ENCODE data around the gene RPGRIP1L. TPM values are rescaled to one million over a fixed set of nuclear protein-coding genes. Genes with fewer than 3 reads are reported as not detected.

The RPGRIP1L gene
- total RNA-seq, 1 donor from 2014 or later = 0.96 TPM

- TF ChIP-seq, protein P1, sequence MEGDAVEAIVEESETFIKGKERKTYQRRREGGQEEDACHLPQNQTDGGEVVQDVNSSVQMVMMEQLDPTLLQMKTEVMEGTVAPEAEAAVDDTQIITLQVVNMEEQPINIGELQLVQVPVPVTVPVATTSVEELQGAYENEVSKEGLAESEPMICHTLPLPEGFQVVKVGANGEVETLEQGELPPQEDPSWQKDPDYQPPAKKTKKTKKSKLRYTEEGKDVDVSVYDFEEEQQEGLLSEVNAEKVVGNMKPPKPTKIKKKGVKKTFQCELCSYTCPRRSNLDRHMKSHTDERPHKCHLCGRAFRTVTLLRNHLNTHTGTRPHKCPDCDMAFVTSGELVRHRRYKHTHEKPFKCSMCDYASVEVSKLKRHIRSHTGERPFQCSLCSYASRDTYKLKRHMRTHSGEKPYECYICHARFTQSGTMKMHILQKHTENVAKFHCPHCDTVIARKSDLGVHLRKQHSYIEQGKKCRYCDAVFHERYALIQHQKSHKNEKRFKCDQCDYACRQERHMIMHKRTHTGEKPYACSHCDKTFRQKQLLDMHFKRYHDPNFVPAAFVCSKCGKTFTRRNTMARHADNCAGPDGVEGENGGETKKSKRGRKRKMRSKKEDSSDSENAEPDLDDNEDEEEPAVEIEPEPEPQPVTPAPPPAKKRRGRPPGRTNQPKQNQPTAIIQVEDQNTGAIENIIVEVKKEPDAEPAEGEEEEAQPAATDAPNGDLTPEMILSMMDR (IDR thresholded peaks at IDR 0.05) = no peak
- no peaks in the 10 kb centered on the region for H3K36me3 ChIP-seq
- no peak overlapping the region for H3K27ac ChIP-seq
- no peaks in the 10 kb centered on the region for H3K4me1 ChIP-seq
- no peaks in the 10 kb centered on the region for H3K9me3 ChIP-seq
- DNase-seq (ENCODE audit: low spot score in 2 of 2) = no peak
- intact Hi-C loops (cut with DNase I) = no loop called here
- no peaks in the 10 kb centered on the region for H3K27me3 ChIP-seq
- no peak overlapping the region for H3K4me3 ChIP-seq
These were observed 140.2 kb downstream of the RPGRIP1L start for GRCh38 chr16:53563426-53563825.

DNA sequence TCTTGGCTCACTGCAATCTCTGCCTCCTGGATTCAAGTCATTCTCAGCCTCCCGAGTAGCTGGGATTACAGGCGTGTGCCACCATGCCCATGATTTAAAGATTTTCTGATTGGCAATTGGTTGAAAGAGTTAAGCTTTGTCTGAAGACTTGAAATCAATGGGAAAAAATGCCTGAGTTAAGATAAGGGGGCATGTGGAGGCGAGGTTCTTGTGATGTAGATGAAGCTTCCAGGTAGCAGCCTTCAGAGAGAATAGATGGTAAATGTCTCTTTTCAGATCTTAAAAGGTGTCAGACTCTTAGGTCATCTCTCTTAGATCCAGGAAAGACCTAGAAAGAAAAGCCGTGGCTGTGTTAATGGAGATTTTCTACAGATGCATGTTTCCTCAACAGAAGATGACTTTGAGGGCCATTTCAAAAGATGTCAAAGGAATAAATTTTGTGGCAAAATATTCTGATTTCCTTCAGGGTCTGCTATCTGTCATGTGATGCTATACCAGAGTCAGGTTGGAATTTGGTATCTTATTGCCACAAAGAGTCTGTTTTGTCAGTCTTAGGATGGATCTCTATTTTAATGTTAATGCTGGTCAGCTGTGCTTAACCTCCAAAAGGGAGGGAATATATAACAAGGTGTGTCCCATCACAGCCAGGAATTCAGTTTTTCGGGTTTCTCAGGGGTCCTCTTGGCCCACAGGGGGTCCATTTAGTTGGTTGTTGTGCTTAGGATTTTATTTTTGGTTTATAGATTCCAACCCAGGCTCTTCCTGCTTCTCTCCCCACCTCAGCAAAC lies 142.4 kb downstream of the RPGRIP1L start:
- intact Hi-C loops (cut with DNase I) = no loop called here

DNA sequence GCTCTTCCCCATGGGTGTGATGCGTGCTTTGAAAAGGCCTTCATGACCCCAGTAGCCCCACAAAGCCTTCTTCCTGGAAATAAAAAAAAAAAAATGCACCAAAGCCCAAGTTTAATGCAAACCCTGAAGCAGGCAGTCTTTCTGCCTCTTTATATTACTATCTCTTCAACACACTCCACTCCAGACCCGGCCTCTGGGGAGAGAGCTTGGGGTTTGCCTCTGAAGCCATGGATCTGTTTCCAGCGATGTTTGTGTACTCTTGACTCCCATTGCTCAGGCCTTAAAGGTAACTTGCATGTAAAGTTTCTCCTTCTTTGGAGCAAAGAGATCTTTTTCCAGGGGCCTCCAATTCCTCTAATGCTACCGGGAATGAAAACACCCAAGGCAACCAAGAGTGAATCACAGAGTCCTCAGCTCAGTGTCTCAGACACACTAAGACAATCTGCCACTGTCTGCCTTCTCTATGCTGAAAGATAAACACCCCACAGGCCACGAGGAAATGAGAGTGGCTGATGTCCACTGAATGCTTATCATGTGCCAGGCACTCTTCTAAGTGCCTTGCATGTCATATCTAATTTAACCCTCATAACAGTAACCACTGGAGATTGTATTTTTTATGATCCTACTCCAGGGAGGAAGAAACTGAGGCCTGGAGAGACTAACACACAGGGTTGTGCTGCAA lies 144.2 kb downstream of the RPGRIP1L start:
- no peaks in the 10 kb centered on the region for H3K9me3 ChIP-seq
- TF ChIP-seq, protein P1 (IDR thresholded peaks at IDR 0.05) = no peak
- intact Hi-C loops (cut with DNase I) = no loop called here

More for the DNA sequence above, 142.4 kb downstream of the RPGRIP1L start:
- H3K9me3 ChIP-seq = no peaks in the 10 kb centered on the region
- no peaks in the 10 kb centered on the region for H3K4me1 ChIP-seq
- DNase-seq (ENCODE audit: low spot score in 2 of 2) = no peak
- H3K27ac ChIP-seq = no peak overlapping the region
- no peak overlapping the region for H3K4me3 ChIP-seq
- no peaks in the 10 kb centered on the region for H3K36me3 ChIP-seq
- TF ChIP-seq, protein P1 (IDR thresholded peaks at IDR 0.05) = no peak
- no peaks in the 10 kb centered on the region for H3K27me3 ChIP-seq

GRCh38 chr16:53558710-53559109 lies 144.9 kb downstream of the RPGRIP1L start:
- H3K9me3 ChIP-seq = no peaks in the 10 kb centered on the region
- no peak overlapping the region for H3K4me3 ChIP-seq
- H3K4me1 ChIP-seq = no peaks in the 10 kb centered on the region
- intact Hi-C loops (cut with DNase I) = no loop called here
- H3K36me3 ChIP-seq = no peaks in the 10 kb centered on the region
- no peak overlapping the region for H3K27ac ChIP-seq
- no peaks in the 10 kb centered on the region for H3K27me3 ChIP-seq
- TF ChIP-seq, protein P1 (IDR thresholded peaks at IDR 0.05) = no peak
- no peak for DNase-seq (ENCODE audit: low spot score in 2 of 2)

More for the DNA sequence above, 144.2 kb downstream of the RPGRIP1L start:
- Histone ChIP-seq H3K4me3 (no peak overlapping the region), H3K27me3 (no peaks in the 10 kb centered on the region), H3K36me3 (no peaks in the 10 kb centered on the region), H3K27ac (no peak overlapping the region), H3K4me1 (no peaks in the 10 kb centered on the region)
- DNase-seq (ENCODE audit: low spot score in 2 of 2) = no peak

- Histone ChIP-seq H3K27me3 (no peaks in the 10 kb centered on the region), H3K36me3 (no peaks in the 10 kb centered on the region), H3K4me3 (no peak overlapping the region), H3K27ac (no peak overlapping the region), H3K4me1 (no peaks in the 10 kb centered on the region), H3K9me3 (no peaks in the 10 kb centered on the region)
- no peak for DNase-seq (ENCODE audit: low spot score in 2 of 2)
- intact Hi-C loops (cut with DNase I) = no loop called here
- TF ChIP-seq, protein P1 (IDR thresholded peaks at IDR 0.05) = no peak
These were observed 147.1 kb downstream of the RPGRIP1L start for GRCh38 chr16:53556521-53556920.

Data from ascending aorta (tissue), 2 donors.